ENCODE results near the gene SLC9A3.

DNA sequence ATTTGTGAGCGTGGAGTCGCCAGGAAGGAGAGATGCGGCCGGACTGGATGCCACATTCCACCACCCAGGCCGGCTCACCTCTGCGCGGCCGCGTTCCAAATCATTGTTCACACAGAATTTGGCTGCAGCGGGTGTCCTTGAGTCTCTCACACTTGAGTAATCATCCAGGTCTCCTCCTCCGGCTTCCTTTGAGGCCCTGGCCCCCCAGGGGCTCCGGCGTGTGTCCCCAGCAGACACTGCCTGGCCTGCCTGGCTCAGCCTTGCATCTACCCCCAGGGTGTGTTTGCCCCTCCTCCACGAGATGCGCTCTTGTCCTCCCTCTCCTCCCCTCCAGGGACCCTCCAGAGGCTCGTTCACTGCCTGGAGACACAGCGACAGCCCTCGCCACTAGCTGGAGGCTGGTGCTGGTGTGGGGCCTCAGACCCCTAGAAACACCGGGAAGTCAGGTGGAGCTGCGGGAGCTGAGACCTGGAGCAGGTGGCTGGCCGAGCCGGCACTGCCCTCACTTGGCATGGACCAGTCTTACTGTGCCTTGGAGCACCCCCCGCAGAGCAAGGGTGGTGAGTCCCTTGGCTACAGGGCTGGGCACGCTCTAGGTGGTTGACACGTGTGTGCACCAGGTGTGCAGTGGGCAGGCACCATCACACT lies 7.0 kb upstream of the SLC9A3 start:
- TF ChIP-seq BHLHE40 (IDR thresholded peaks at IDR 0.05; ENCODE audit: borderline replicate concordance) (no peak), ZNF384 (IDR thresholded peaks at IDR 0.05) (no peak), ARNT (IDR thresholded peaks at IDR 0.05) (no peak), SUZ12 (IDR thresholded peaks at IDR 0.05) (no peak), TARDBP (IDR thresholded peaks at IDR 0.05) (no peak), FOXK2 (IDR thresholded peaks at IDR 0.05) (no peak), FOXM1 (IDR thresholded peaks at IDR 0.05; ENCODE audit: borderline replicate concordance) (no peak), SP1 (IDR thresholded peaks at IDR 0.05) (no peak), ELF4 (IDR thresholded peaks at IDR 0.05) (no peak), FOXA1 (IDR thresholded peaks at IDR 0.05) (no peak), HDGF (IDR thresholded peaks at IDR 0.05; ENCODE audit: borderline replicate concordance) (no peak)
- TF ChIP-seq, protein P1, sequence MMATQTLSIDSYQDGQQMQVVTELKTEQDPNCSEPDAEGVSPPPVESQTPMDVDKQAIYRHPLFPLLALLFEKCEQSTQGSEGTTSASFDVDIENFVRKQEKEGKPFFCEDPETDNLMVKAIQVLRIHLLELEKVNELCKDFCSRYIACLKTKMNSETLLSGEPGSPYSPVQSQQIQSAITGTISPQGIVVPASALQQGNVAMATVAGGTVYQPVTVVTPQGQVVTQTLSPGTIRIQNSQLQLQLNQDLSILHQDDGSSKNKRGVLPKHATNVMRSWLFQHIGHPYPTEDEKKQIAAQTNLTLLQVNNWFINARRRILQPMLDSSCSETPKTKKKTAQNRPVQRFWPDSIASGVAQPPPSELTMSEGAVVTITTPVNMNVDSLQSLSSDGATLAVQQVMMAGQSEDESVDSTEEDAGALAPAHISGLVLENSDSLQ (IDR thresholded peaks at IDR 0.05) = no peak
